Ishikawa (cell line): ENCODE measurements around the gene ZNF212.

Source experiments
- CREB1 ChIP-seq: IDR thresholded peaks from 2 replicates; pipeline ENCODE4 v1.6.1; 2012; ENCODE audit warnings: low read depth
- EP300 ChIP-seq: IDR thresholded peaks from 2 replicates; pipeline ENCODE4 v1.6.1; 2012; ENCODE audit warnings: borderline replicate concordance
- FOXM1 ChIP-seq: IDR thresholded peaks from 2 replicates; pipeline ENCODE4 v1.6.1; 2012; ENCODE audit warnings: low read depth, borderline replicate concordance
- NFIC ChIP-seq: IDR thresholded peaks from 2 replicates; pipeline ENCODE4 v1.6.1; 2012
- RAD21 ChIP-seq: IDR thresholded peaks from 2 replicates; pipeline ENCODE4 v1.6.1; 2012; ENCODE audit warnings: low read depth
- TAF1 ChIP-seq: IDR thresholded peaks from 2 replicates; pipeline ENCODE4 v1.6.1; 2012; ENCODE audit warnings: low read depth, mild to moderate bottlenecking
- TEAD4 ChIP-seq: IDR thresholded peaks from 2 replicates; pipeline ENCODE4 v1.6.1; 2012
- YY1 ChIP-seq: IDR thresholded peaks from 2 replicates; pipeline ENCODE4 v1.6.1; 2012; ENCODE audit warnings: low read depth
- ZBTB7A ChIP-seq: IDR thresholded peaks from 2 replicates; pipeline ENCODE4 v1.6.1; 2012; ENCODE audit warnings: low read depth
- TF ChIP-seq, protein P1 (sequence below): IDR thresholded peaks from 2 replicates; pipeline ENCODE4 v1.6.1; 2012
- TF ChIP-seq, protein P2 (sequence below): IDR thresholded peaks from 2 replicates; pipeline ENCODE4 v1.6.1; 2012

DNA sequence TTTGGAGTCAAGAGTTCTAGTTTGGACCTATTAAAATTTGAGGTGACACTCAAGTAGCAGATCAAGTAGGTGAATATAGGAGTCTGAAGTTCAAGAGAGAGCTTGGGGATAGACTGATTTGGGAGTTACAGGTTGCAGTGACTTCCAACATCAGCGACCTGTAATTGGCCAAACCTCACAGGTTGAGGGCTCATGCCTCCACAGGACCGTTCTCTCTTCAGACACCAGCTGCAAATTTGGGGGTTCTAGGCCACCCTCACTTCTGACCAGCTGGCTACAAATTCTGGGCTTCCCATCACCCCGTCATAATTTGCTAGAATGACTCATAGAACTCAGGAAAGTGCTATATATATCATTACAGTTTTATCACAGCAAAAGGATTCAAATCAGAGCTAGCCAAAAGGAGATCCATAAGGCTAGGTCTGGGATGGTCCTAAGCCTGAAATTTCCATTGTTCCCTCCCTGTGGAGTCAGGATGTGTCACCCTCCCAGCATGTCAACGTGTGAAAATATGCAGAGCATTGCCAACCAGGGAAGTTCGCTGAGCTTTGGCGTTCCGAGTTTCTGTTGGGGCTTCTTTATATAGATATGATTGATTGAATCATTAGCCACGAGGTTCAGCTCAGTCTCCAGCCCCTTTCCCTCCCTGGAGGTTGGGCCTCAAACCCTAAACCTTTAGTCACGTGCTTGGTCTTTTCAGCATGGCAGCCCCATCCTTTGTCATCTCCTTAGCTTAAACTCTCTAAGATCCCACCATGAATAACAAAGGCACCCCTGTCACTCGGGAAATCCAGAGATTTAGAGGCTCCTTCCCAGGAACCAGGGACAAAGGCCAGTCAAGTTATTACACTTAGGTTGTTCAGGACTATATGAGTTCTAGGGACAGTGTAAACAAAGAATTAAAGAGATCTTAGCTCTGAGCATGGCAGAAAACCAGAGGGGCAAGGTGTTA, 20.7 kb upstream of the ZNF212 start:
- TF ChIP-seq FOXM1, result no peak
- TF ChIP-seq EP300, result no peak
- no peak for TF ChIP-seq CREB1
- TF ChIP-seq TAF1, result no peak
- TF ChIP-seq, protein P1, sequence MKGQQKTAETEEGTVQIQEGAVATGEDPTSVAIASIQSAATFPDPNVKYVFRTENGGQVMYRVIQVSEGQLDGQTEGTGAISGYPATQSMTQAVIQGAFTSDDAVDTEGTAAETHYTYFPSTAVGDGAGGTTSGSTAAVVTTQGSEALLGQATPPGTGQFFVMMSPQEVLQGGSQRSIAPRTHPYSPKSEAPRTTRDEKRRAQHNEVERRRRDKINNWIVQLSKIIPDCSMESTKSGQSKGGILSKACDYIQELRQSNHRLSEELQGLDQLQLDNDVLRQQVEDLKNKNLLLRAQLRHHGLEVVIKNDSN, result no peak
- TF ChIP-seq ZBTB7A, result no peak
- TF ChIP-seq RAD21, result no peak
- TF ChIP-seq NFIC, result no peak
- TF ChIP-seq TEAD4, result no peak
- TF ChIP-seq, protein P2, sequence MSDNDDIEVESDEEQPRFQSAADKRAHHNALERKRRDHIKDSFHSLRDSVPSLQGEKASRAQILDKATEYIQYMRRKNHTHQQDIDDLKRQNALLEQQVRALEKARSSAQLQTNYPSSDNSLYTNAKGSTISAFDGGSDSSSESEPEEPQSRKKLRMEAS, result no peak
- no peak for TF ChIP-seq YY1
